Measurements from ENCODE around the gene USP12.

USP12 gene

GRCh38 chr13:27183561-27184147 is 12.0 kb upstream of the USP12 start:
- no peak for DNase-seq (ENCODE audit: low read depth, low spot score)

GRCh38 chr13:27182844-27183497 is 11.4 kb upstream of the USP12 start:
- DNase-seq (ENCODE audit: low read depth, low spot score) = no peak

- no peak for DNase-seq (ENCODE audit: low read depth, low spot score)
These were observed 10.4 kb upstream of the USP12 start for GRCh38 chr13:27182054-27182453.

- DNase-seq (ENCODE audit: low read depth, low spot score) = no peak
These were observed 6.2 kb upstream of the USP12 start for GRCh38 chr13:27177852-27178251.

- DNase-seq (ENCODE audit: low read depth, low spot score) = no peak
These were observed 5.1 kb upstream of the USP12 start for GRCh38 chr13:27176470-27177410.

GRCh38 chr13:27174766-27175455 is 3.3 kb upstream of the USP12 start:
- no peak for DNase-seq (ENCODE audit: low read depth, low spot score)

GRCh38 chr13:27172495-27172842 is 858 bp upstream of the USP12 start:
- no peak for DNase-seq (ENCODE audit: low read depth, low spot score)

GRCh38 chr13:27171827-27172494 is 350 bp upstream of the USP12 start:
- DNase-seq (ENCODE audit: low read depth, low spot score) = peak; percentile 21

GRCh38 chr13:27170516-27171243 is 931 bp downstream of the USP12 start:
- no peak for DNase-seq (ENCODE audit: low read depth, low spot score)

- DNase-seq (ENCODE audit: low read depth, low spot score) = peak; percentile 32
These were observed 1.4 kb downstream of the USP12 start for GRCh38 chr13:27170221-27170515.

- no peak for DNase-seq (ENCODE audit: low read depth, low spot score)
These were observed 2.5 kb downstream of the USP12 start for GRCh38 chr13:27168906-27169657.

GRCh38 chr13:27168086-27168485 is 3.5 kb downstream of the USP12 start:
- DNase-seq (ENCODE audit: low read depth, low spot score) = no peak

- DNase-seq (ENCODE audit: low read depth, low spot score) = no peak
These were observed 5.3 kb downstream of the USP12 start for GRCh38 chr13:27166313-27166712.

- no peak for DNase-seq (ENCODE audit: low read depth, low spot score)
These were observed 9.6 kb downstream of the USP12 start for GRCh38 chr13:27161980-27162379.

- no peak for DNase-seq (ENCODE audit: low read depth, low spot score)
These were observed 10.2 kb downstream of the USP12 start for GRCh38 chr13:27161423-27161822.

GRCh38 chr13:27160657-27161295 is 10.8 kb downstream of the USP12 start:
- no peak for DNase-seq (ENCODE audit: low read depth, low spot score)

- no peak for DNase-seq (ENCODE audit: low read depth, low spot score)
These were observed 11.6 kb downstream of the USP12 start for GRCh38 chr13:27159806-27160563.

GRCh38 chr13:27158335-27158734 is 13.3 kb downstream of the USP12 start:
- no peak for DNase-seq (ENCODE audit: low read depth, low spot score)

All from brain pericyte (primary cell).